ENCODE results near the gene AJAP1. TPM values are rescaled to one million over a fixed set of nuclear protein-coding genes. Genes with fewer than 3 reads are reported as not detected.

Gene AJAP1
- total RNA-seq, 2 experiments from 2014 or later, result 0.39 to 0.47 TPM

DNA sequence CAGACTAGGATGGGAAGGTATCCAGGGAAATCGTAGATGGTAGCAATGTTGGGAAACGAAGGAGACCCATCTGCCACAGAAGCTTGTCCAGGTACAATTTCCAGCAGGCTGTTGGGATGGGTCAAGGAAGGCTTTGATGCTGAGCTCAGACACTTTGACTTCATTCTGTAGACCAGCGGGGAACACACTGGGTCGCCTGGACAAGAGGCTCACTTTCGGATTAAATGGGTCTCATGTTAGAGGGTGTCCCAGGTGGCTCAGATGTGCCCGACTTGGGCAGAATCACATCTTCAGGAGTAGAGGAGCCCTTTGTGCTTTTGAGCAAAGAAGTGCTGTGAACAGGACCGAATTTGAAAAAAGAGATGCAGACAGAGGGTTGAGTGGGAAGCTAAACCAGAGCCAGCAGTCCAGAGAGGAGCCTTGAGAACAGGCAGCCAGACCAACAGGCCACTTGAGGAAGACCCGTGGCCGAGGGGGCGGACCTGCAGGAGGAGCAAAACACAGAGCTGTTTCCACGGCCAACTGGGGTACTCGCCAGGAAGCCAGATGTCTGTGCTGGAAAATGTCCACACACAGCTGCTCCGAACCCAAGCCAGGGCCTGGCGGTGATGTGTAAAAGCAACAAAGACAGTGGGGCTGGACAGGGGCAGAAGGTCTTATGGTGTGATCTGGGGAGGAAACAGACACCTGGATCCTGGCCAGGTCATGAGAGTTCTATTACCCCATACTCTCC is 146.9 kb downstream of the AJAP1 start:
- no peak overlapping the region for H3K27ac Mint-ChIP-seq
- intact Hi-C loops (cut with DNase I, micrococcal nuclease), result no loop called here

DNA sequence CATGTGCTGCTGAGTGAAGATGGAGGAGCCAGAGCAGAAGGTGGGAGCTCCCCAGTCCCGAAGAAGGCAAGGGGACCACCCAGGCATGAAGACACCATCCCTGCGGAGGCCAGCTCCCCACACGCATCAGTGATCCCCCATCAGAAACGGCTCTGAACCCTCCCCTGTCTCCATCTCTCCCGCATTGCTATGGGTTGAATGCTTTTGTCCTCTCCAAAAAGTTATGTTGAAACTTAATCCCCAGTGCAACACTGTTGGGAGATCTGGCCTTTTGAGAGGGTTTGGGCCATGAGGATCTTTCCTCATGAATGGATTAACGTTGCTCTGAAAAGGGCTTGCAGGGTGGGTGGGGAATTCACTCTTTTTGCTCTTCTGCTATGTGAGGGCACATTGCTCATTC is 147.6 kb downstream of the AJAP1 start:
- no peak overlapping the region for H3K27ac Mint-ChIP-seq
- TF ChIP-seq, protein P1, sequence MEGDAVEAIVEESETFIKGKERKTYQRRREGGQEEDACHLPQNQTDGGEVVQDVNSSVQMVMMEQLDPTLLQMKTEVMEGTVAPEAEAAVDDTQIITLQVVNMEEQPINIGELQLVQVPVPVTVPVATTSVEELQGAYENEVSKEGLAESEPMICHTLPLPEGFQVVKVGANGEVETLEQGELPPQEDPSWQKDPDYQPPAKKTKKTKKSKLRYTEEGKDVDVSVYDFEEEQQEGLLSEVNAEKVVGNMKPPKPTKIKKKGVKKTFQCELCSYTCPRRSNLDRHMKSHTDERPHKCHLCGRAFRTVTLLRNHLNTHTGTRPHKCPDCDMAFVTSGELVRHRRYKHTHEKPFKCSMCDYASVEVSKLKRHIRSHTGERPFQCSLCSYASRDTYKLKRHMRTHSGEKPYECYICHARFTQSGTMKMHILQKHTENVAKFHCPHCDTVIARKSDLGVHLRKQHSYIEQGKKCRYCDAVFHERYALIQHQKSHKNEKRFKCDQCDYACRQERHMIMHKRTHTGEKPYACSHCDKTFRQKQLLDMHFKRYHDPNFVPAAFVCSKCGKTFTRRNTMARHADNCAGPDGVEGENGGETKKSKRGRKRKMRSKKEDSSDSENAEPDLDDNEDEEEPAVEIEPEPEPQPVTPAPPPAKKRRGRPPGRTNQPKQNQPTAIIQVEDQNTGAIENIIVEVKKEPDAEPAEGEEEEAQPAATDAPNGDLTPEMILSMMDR (IDR thresholded peaks at IDR 0.05), result no peak
- H3K9me3 Mint-ChIP-seq, result no peaks in the 10 kb centered on the region
- intact Hi-C loops (cut with DNase I, micrococcal nuclease), result no loop called here
- H3K9me3 ChIP-seq (ENCODE audit: control insufficient read depth in 1 of 2, insufficient read depth in 1 of 2, low read length in 2 of 2), result peaks cover 0 to 4% of the 10 kb centered on the region in 2 experiments
- H3K36me3 ChIP-seq (ENCODE audit: insufficient read depth, low read length), result no peaks in the 10 kb centered on the region
- ChIA-PET CTCF (no interaction called here), POLR2A (no interaction called here)
- no peaks in the 10 kb centered on the region for H3K4me1 ChIP-seq (ENCODE audit: insufficient read depth, low read length)
- DNase-seq (no peak), ATAC-seq (ENCODE audit: poor library complexity) (no peak)
- H3K4me3 ChIP-seq (ENCODE audit: low read length), result no peak overlapping the region
- H3K4me1 Mint-ChIP-seq (ENCODE audit: low read depth), result no peaks in the 10 kb centered on the region
- H3K27me3 Mint-ChIP-seq, result peaks cover 37% of the 10 kb centered on the region
- H3K27me3 ChIP-seq (ENCODE audit: control insufficient read depth in 1 of 2, insufficient read depth in 2 of 2, low read length in 2 of 2), result no peaks in the 10 kb centered on the region
- H3K4me3 Mint-ChIP-seq, result no peak overlapping the region
- no peak overlapping the region for H3K27ac ChIP-seq (ENCODE audit: low read depth in 1 of 2, low read length in 2 of 2)
- H3K36me3 Mint-ChIP-seq (ENCODE audit: low read depth), result no peaks in the 10 kb centered on the region

More for the DNA sequence above, 146.9 kb downstream of the AJAP1 start:
- Histone ChIP-seq H3K9me3 (ENCODE audit: control insufficient read depth in 1 of 2, insufficient read depth in 1 of 2, low read length in 2 of 2) (no peaks in the 10 kb centered on the region), H3K27ac (ENCODE audit: low read depth in 1 of 2, low read length in 2 of 2) (no peak overlapping the region), H3K36me3 (ENCODE audit: insufficient read depth, low read length) (no peaks in the 10 kb centered on the region), H3K27me3 (ENCODE audit: control insufficient read depth in 1 of 2, insufficient read depth in 2 of 2, low read length in 2 of 2) (no peaks in the 10 kb centered on the region), H3K4me1 (ENCODE audit: insufficient read depth, low read length) (no peaks in the 10 kb centered on the region), H3K4me3 (ENCODE audit: low read length) (no peak overlapping the region)
- Mint-ChIP-seq H3K4me3 (no peak overlapping the region), H3K27me3 (peaks cover 35% of the 10 kb centered on the region), H3K4me1 (ENCODE audit: low read depth) (no peaks in the 10 kb centered on the region), H3K9me3 (no peaks in the 10 kb centered on the region), H3K36me3 (ENCODE audit: low read depth) (no peaks in the 10 kb centered on the region)
- DNase-seq (no peak), ATAC-seq (ENCODE audit: poor library complexity) (no peak)
- ChIA-PET POLR2A (no interaction called here), CTCF (no interaction called here)
- TF ChIP-seq, protein P1 (IDR thresholded peaks at IDR 0.05), result no peak

- Mint-ChIP-seq H3K4me3 (no peak overlapping the region), H3K27me3 (peaks cover 37% of the 10 kb centered on the region), H3K4me1 (ENCODE audit: low read depth) (no peaks in the 10 kb centered on the region), H3K36me3 (ENCODE audit: low read depth) (no peaks in the 10 kb centered on the region), H3K27ac (no peak overlapping the region), H3K9me3 (no peaks in the 10 kb centered on the region)
- Histone ChIP-seq H3K27me3 (ENCODE audit: control insufficient read depth in 1 of 2, insufficient read depth in 2 of 2, low read length in 2 of 2) (no peaks in the 10 kb centered on the region), H3K4me1 (ENCODE audit: insufficient read depth, low read length) (no peaks in the 10 kb centered on the region), H3K4me3 (ENCODE audit: low read length) (no peak overlapping the region), H3K27ac (ENCODE audit: low read depth in 1 of 2, low read length in 2 of 2) (no peak overlapping the region), H3K9me3 (ENCODE audit: control insufficient read depth in 1 of 2, insufficient read depth in 1 of 2, low read length in 2 of 2) (peaks cover 0 to 4% of the 10 kb centered on the region in 2 experiments), H3K36me3 (ENCODE audit: insufficient read depth, low read length) (no peaks in the 10 kb centered on the region)
- TF ChIP-seq, protein P1 (IDR thresholded peaks at IDR 0.05), result no peak
- ATAC-seq (ENCODE audit: poor library complexity) (no peak), DNase-seq (no peak)
- CTCF ChIA-PET, result interaction anchor here (0.8 kb wide), 1 partner anchor 10 kb away, joined by 3 read pairs; no protein-coding TSS in a partner anchor
- intact Hi-C loops (cut with DNase I, micrococcal nuclease), result no loop called here
- POLR2A ChIA-PET, result no interaction called here
Measured at GRCh38 chr1:4803335-4803734, 148.9 kb downstream of the AJAP1 start.
